Neural cell (in vitro differentiated cells): ENCODE results near the gene ERBB3.

ENCODE experiments used
- CTCF ChIP-seq: fragments of 450-650 bp; IDR thresholded peaks from 2 replicates; pipeline ENCODE4 v1.5.1; 2014; ENCODE audit warnings: antibody characterized with exemption, mild to moderate bottlenecking, moderate library complexity; ENCODE audit not compliant: poor library complexity, severe bottlenecking
- POLR2AphosphoS5 ChIP-seq: IDR thresholded peaks from 2 replicates; pipeline ENCODE4 v1.6.1; 2012

DNA sequence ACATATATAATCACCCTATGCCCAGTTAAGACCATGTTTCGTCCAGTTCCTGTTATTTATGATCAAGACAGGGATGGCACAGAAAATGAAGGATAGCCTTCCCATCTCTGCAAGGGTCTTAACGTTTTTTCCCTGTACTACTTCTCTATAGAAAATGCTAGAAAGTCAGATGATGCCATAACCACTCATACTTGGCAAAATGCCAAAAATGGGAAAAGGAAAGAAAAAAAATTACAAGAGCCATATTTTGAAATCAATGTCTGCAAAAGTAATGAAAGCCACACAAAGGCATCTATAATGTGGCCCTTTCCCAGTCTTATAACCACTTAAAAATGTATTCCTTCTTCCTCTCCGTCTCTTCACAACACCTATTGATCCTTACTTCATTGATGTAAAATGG lies 70.6 kb downstream of the ERBB3 start:
- TF ChIP-seq POLR2AphosphoS5 (no peak), CTCF (no peak)
